ENCODE results near the gene TMEM273. TPM values are rescaled to one million over a fixed set of nuclear protein-coding genes. Genes with fewer than 3 reads are reported as not detected.

The TMEM273 gene
- total RNA-seq, 2 donors from 2014 or later: 14.6 to 29.5 TPM

- DNase-seq (no peak), ATAC-seq (no peak)
- intact Hi-C loops (cut with DNase I): no loop called here
Measured at GRCh38 chr10:49168831-49169500, 19.2 kb downstream of the TMEM273 start.

DNA sequence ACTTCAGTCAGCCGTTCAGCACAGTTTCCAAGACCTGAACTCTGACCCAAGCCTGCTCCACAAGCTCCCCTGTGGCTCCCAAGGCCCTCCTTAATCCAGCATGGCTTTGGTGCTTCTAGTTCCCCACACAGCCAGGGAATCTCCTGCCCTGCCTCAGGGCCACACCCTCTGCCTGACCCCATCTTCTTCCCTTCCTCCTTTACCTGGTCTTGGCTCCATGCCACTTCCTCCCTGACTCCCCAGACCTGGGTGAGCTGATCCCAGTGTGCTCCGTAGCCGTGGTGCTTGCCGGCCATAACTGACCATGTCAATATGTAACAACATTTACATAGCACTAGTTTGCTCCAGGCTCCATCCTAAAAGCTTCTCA is 20.0 kb downstream of the TMEM273 start:
- intact Hi-C loops (cut with DNase I): no loop called here
- DNase-seq (no peak), ATAC-seq (no peak)

- ATAC-seq (no peak), DNase-seq (no peak)
- intact Hi-C loops (cut with DNase I): no loop called here
Measured at GRCh38 chr10:49167425-49168170, 20.6 kb downstream of the TMEM273 start.

DNA sequence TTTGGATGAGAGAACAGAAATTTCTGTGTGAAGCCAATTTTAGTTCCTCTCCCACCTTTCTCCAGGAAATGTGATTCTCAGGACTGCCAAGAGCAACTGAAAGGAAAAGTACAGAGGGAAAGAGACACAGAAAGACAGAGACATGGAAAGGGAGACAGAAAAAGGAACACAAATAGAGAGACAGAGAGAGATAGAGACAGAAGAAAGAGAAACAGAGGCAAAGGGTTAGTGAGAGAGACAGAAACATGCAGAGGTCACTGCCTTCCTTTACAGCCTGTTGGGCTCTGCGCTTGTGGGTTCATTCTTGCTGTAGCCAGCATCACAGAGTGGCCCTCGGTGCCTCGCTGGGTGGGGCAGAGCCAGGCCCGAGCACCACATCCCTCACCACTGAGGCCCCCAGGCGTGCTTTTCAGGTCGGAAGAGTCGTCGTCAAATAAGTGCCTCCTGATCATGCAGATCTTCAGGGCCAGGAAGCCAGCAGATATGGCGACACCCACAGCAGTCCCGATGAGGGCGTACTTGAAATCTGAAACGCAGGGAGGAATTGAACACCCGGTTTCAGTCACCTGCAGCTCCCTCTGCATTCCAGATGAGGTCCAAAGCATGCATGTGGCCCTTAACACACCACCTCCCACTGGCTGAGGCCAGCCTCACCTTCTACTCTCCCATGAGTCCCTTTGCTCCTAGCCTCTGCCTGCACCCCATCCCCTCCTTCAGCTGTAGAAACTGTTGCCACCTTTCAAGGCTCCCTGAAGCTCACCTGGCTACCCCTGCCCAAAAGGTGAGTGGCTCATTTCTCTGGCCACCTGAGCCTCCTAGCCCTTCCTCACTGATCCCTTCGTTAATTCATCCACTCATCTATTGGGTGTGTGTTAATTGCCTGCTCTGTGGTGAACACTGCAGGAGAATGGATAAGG is 21.4 kb downstream of the TMEM273 start:
- intact Hi-C loops (cut with DNase I): no loop called here
- ATAC-seq (no peak), DNase-seq (no peak)

- ATAC-seq (no peak), DNase-seq (no peak)
- intact Hi-C loops (cut with DNase I): no loop called here
Measured at GRCh38 chr10:49165821-49166483, 22.2 kb downstream of the TMEM273 start.

- intact Hi-C loops (cut with DNase I): no loop called here
Measured at GRCh38 chr10:49165259-49165658, 22.9 kb downstream of the TMEM273 start.

DNA sequence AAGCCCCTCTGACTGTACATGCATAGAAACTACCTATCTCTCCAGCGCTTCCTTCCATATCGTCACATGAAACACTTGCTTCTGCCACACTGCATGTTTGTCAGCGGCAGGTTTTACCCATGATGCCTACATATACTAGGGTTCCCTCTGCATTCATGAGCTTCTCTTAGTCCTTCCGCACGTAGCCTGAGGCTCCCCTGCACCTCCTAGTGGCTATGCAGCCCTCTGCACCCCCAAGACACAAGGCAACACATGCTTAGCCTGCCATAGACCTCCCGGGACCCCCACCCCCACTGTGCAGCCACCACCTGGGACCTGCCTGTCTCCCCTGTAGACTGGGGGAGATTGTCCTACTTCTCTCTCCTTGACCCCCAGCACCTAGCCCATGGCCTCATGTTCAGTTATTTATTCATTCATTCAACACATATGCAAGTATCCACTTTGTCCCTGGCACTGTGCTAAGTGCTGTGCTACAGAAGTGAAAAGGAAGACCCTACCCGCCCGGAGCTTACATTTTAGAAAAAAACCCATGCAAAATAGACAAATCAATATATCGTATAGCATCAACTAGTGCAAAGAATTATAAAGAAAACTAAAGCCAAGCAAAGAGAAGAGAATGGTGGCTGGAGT is 23.5 kb downstream of the TMEM273 start:
- no peak for DNase-seq
- intact Hi-C loops (cut with DNase I): loop anchor here (5.0 kb wide), 2 partner anchors 182 to 507 kb away; no protein-coding TSS in a partner anchor
- peak; percentile 69 to 80 for ATAC-seq

More at GRCh38 chr10:49165259-49165658, 22.9 kb downstream of the TMEM273 start:
- no peak for ATAC-seq
- no peak for DNase-seq

DNA sequence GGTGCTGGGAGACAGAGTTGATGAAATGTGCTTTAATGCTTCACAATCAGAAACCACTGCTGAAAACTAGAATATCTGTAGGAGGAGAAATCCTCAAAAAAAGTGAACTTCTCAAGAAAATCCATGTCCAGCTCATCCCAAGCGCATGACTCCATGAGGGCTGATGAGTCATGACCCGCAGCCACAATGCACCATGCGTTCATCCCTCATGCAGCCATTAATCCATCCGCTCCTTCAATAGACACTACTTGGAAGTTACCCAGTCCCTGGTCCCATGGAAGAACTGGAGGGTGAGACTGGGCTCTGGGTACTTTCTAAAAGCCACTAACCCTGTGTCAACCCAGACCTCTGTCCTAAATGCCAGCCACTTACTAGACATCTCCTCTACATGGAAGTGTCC is 24.4 kb downstream of the TMEM273 start:
- intact Hi-C loops (cut with DNase I): loop anchor here (5.0 kb wide), 2 partner anchors 181 to 506 kb away; no protein-coding TSS in a partner anchor
- DNase-seq: no peak
- ATAC-seq: no peak

DNA sequence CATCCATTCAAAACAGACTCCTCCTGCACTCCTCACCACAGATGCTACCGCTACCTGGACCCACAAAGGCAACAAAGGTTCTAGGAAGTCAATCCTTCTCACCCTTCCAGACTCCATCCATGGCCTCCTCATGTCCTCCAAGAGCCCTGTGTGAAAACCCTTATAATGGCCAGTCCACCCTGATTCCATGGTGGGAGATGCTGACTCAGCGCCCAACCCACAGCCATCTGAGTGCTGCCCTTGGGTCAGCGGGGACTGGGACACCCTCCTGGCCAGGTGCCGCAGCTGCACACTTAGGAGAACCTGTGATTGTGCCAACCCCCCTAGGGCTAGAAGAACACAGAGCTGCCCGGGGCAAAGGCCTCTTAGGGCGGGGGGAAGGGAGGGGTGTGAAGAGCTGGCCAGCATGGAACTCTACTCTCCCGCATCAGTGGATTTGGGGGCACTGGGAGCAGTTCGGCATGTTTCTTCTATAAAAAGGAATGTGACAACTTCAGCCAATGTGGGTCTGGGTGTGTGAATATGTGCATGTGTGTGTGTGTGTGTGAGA is 25.4 kb downstream of the TMEM273 start:
- ATAC-seq (no peak), DNase-seq (no peak)
- intact Hi-C loops (cut with DNase I): loop anchor here (5.0 kb wide), 2 partner anchors 181 to 506 kb away; no protein-coding TSS in a partner anchor

DNA sequence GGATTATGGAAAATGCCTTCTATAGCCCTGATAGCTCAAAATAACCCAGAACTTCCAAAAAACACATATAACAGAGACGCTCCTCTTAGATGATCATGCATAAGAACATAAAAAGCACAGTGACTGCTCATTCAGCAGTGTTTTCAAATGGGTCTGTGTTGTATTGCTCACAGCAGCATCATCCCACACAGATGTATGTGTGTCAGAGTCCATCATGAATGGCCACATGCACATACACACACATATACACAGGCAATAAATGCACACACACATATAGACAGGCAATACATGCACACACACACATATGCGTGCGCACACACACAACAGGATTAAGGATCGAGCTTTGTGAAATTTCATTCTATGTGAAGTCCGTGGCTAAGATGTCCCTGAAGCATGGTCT is 26.1 kb downstream of the TMEM273 start:
- no peak for ATAC-seq
- intact Hi-C loops (cut with DNase I): loop anchor here (5.0 kb wide), 2 partner anchors 180 to 505 kb away; no protein-coding TSS in a partner anchor
- no peak for DNase-seq

GRCh38 chr10:49161411-49161997 is 26.7 kb downstream of the TMEM273 start:
- DNase-seq: no peak
- ATAC-seq: peak; percentile 65 to 77

DNA sequence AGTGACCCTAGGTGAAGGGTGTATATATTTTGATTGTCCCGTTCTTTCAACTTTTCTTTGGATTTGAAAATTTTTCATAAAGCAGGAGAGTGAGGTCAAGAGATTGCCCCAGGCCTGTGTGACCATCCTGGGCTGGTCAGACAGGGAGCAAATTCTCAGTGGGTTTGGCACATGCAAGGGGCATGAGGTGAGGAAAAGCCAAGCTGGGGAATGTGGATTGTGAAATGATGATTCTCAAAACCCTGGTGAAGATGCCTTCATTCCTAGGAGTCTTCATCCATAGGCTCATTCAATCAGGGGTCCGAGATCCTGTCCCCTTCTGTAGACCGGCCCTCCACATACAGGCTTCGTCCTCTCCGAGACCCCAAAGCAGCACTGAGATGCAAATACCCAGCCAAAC is 27.4 kb downstream of the TMEM273 start:
- no peak for ATAC-seq
- no peak for DNase-seq
- intact Hi-C loops (cut with DNase I): loop anchor here (2.0 to 5.0 kb wide), 3 partner anchors 179 to 504 kb away; no protein-coding TSS in a partner anchor

More at GRCh38 chr10:49161411-49161997, 26.7 kb downstream of the TMEM273 start:
- intact Hi-C loops (cut with DNase I): loop anchor here (2.0 to 5.0 kb wide), 3 partner anchors 179 to 504 kb away; no protein-coding TSS in a partner anchor

- intact Hi-C loops (cut with DNase I): loop anchor here (2.0 to 5.0 kb wide), 3 partner anchors 178 to 503 kb away; no protein-coding TSS in a partner anchor
- ATAC-seq (no peak), DNase-seq (no peak)
Measured at GRCh38 chr10:49160110-49160509, 28.1 kb downstream of the TMEM273 start.

- DNase-seq (no peak), ATAC-seq (no peak)
- intact Hi-C loops (cut with DNase I): loop anchor here (10.0 kb wide), 2 partner anchors 494 to 604 kb away; no protein-coding TSS in a partner anchor
Measured at GRCh38 chr10:49158915-49159314, 29.3 kb downstream of the TMEM273 start.

DNA sequence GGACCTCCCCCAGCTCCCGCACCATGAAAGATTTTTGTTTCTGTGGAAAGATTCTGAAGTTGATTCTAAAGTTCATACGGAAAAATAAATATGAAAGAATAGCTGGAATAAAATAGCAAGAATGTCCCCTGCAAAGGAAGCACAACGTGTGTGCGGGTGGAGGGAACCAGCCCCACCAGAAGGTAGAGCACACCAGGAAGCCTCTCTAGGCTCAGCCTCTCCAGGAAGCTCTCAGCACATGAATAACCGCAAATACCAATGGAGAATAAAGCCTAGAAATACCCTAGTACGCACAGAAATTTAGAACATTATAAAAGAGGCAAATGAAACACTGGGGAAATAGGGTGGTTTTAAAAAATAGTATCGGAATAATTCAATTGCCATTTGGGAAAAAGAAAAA is 29.8 kb downstream of the TMEM273 start:
- DNase-seq (no peak), ATAC-seq (no peak)
- intact Hi-C loops (cut with DNase I): loop anchor here (10.0 kb wide), 2 partner anchors 494 to 604 kb away; no protein-coding TSS in a partner anchor

DNA sequence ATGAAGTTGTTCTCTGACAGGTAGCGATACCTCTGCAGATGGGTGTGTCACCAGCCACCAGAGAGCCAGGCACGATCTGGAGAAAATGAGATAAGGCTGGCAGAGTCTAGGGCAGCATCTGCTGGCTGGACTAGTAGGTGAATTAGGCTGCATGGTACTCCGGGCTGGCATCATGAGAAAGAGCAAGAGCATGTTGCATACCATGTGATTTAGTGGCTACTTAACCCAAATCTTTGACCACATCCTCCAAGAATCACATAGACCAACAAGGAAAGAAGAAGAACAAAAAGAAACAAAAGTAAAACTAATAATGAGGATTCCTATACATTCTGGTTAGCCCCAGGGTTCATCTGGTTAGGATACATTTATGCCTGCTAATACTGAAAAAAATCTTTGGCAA is 31.0 kb downstream of the TMEM273 start:
- DNase-seq (no peak), ATAC-seq (no peak)
- intact Hi-C loops (cut with DNase I): loop anchor here (10.0 kb wide), 2 partner anchors 492 to 602 kb away; no protein-coding TSS in a partner anchor

DNA sequence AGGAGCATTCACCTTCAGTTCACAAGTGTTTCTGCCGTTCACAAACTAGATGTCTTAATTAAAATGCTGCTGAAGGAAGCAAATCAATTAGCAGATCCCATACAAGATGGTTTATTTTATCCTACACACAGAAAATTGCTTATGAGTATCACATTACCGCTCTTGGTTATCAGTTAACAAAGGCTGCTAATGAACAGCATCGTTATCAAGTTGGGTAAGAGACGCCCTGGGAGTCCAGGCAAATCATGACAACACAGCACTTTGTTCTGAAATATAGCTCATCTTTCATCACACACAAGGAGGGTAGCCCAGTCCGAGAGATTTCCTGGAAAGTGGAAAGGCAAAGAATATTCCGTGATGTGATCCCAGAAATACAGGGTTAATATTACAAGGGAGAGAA is 33.5 kb downstream of the TMEM273 start:
- DNase-seq: no peak
- ATAC-seq: no peak
- intact Hi-C loops (cut with DNase I): loop anchor here (10.0 kb wide), 2 partner anchors 490 to 600 kb away; no protein-coding TSS in a partner anchor

All from left cardiac atrium (tissue), 4 donors.